ENCODE data around the gene WDR82. TPM values are rescaled to one million over a fixed set of nuclear protein-coding genes. Genes with fewer than 3 reads are reported as not detected.

The WDR82 gene
- total and polyA plus RNA-seq, 2 of the 8 experiments (the other 6 are each of a cell fraction or from before 2014, with no cell fraction given): 33.5 to 82.7 TPM

GRCh38 chr3:52238193-52238760, 40.2 kb downstream of the WDR82 start (continued):
- TF ChIP-seq E2F6 (IDR thresholded peaks at IDR 0.05) (no peak), NANOG (IDR thresholded peaks at IDR 0.05; ENCODE audit: insufficient read depth, low read depth, low read length, poor library complexity, severe bottlenecking) (no peak), RFX5 (IDR thresholded peaks at IDR 0.05; ENCODE audit: borderline replicate concordance, low read depth, low read length) (no peak), CHD1 (IDR thresholded peaks at IDR 0.05; ENCODE audit: low read depth, low read length) (no peak), CBX8 (IDR thresholded peaks at IDR 0.05; ENCODE audit: borderline replicate concordance, low read depth, low read length) (no peak), MAFK (IDR thresholded peaks at IDR 0.05; ENCODE audit: low read depth, low read length) (no peak), CHD2 (IDR thresholded peaks at IDR 0.05; ENCODE audit: low read length) (no peak), EGR1 (IDR thresholded peaks at IDR 0.05; ENCODE audit: borderline replicate concordance, low read depth, low read length) (0 out of 2 replicates have a peak, but pooled peaks have one; percentile 10), CREB1 (IDR thresholded peaks at IDR 0.05) (no peak), SIN3A (conservative IDR thresholded peaks at IDR 0.05 in 1 of 2, IDR thresholded peaks at IDR 0.05 in 1 of 2; ENCODE audit: low read depth in 1 of 2, low read length in 2 of 2) (no peak), SAP30 (IDR thresholded peaks at IDR 0.05; ENCODE audit: insufficient read depth, insufficient replicate concordance, low read length) (peak; percentile 22), FOSL1 (IDR thresholded peaks at IDR 0.05; ENCODE audit: insufficient read depth, low read depth, low read length) (no peak), BCL11A (IDR thresholded peaks at IDR 0.05; ENCODE audit: low read depth in 2 of 2, low read length in 2 of 2) (no peak), ZNF274 (IDR thresholded peaks at IDR 0.05; ENCODE audit: borderline replicate concordance, extremely low read depth, low read length) (no peak), POU5F1 (IDR thresholded peaks at IDR 0.05; ENCODE audit: low read depth, low read length) (no peak), POLR2A (IDR thresholded peaks at IDR 0.05; ENCODE audit: control extremely low read depth in 1 of 2, low read depth in 2 of 2, low read length in 2 of 2) (no peak), HDAC2 (IDR thresholded peaks at IDR 0.05; ENCODE audit: borderline replicate concordance in 1 of 2, low read depth in 2 of 2, low read length in 2 of 2) (no peak; a peak in 1 of 4 replicates), SRF (IDR thresholded peaks at IDR 0.05; ENCODE audit: low read depth, low read length) (no peak)
- TF ChIP-seq, protein P1, sequence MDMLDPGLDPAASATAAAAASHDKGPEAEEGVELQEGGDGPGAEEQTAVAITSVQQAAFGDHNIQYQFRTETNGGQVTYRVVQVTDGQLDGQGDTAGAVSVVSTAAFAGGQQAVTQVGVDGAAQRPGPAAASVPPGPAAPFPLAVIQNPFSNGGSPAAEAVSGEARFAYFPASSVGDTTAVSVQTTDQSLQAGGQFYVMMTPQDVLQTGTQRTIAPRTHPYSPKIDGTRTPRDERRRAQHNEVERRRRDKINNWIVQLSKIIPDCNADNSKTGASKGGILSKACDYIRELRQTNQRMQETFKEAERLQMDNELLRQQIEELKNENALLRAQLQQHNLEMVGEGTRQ (IDR thresholded peaks at IDR 0.05; ENCODE audit: low read length): no peak
